ENCODE measurements around the gene CDKN2B. TPM values are rescaled to one million over a fixed set of nuclear protein-coding genes. Genes with fewer than 3 reads are reported as not detected.

Gene CDKN2B
- total and polyA plus RNA-seq, 2 of the 13 experiments (the other 11 are each of a cell fraction or from before 2014, with no cell fraction given), result 1.4 to 1.5 TPM

GRCh38 chr9:22008717-22009505, at the start of gene CDKN2B (continued):
- TF ChIP-seq ZNF318 (CRISPR knock-in tag; IDR thresholded peaks at IDR 0.05) (0 out of 2 replicates have a peak, but pooled peaks have one; percentile 49), JUNB (CRISPR knock-in tag; IDR thresholded peaks at IDR 0.05; ENCODE audit: borderline replicate concordance) (no peak), ZNF292 (CRISPR knock-in tag; IDR thresholded peaks at IDR 0.05; ENCODE audit: borderline replicate concordance, low read depth) (no peak), ZFP36L2 (CRISPR knock-in tag; IDR thresholded peaks at IDR 0.05) (no peak), ZBTB14 (CRISPR knock-in tag; IDR thresholded peaks at IDR 0.05) (peak; percentile 70), XBP1 (CRISPR knock-in tag; IDR thresholded peaks at IDR 0.05) (no peak), HOXA3 (CRISPR knock-in tag; IDR thresholded peaks at IDR 0.05) (no peak), ZNF75D (CRISPR knock-in tag; IDR thresholded peaks at IDR 0.05; ENCODE audit: borderline replicate concordance) (no peak), GPBP1L1 (CRISPR knock-in tag; IDR thresholded peaks at IDR 0.05) (no peak), ZBTB1 (CRISPR knock-in tag; IDR thresholded peaks at IDR 0.05; ENCODE audit: borderline replicate concordance) (no peak)
